Upper lobe of right lung (tissue), 1 donor: ENCODE data around the gene FANCE. TPM values are rescaled to one million over a fixed set of nuclear protein-coding genes. Genes with fewer than 3 reads are reported as not detected.
A peak's percentile ranks its signal among the peaks of the same experiment; 100 is the strongest.

Experiments
- ATAC-seq: fragments of 200-7000 bp; cut with Tn5 transposase; one replicate; pipeline ENCODE4 v1.9.1; 2020; ENCODE audit warnings: mild to moderate bottlenecking, moderate library complexity
- DNase-seq: peaks from one replicate; pipeline ENCODE4 v3.0.0-alpha.2; 2020
- H3K27ac ChIP-seq: fragments of 200-600 bp; one replicate; pipeline ENCODE4 v1.8.0; 2022
- H3K27me3 ChIP-seq: fragments of 200-600 bp; one replicate; pipeline ENCODE4 v1.8.0; 2022; ENCODE audit warnings: mild to moderate bottlenecking
- H3K36me3 ChIP-seq: fragments of 200-600 bp; one replicate; pipeline ENCODE4 v1.8.0; 2022
- H3K4me1 ChIP-seq: fragments of 200-600 bp; one replicate; pipeline ENCODE4 v1.8.0; 2022
- H3K4me3 ChIP-seq: fragments of 200-600 bp; one replicate; pipeline ENCODE4 v1.8.0; 2022; ENCODE audit warnings: mild to moderate bottlenecking
- H3K9me3 ChIP-seq: fragments of 200-600 bp; one replicate; pipeline ENCODE4 v1.8.0; 2022
- intact Hi-C: fragments of 100-400 bp; cut with DNase I; formaldehyde crosslinking; loops from one replicate; pipeline ENCODE4 v1.11.0; 2022
- total RNA-seq: library from RNA; stranded (reverse); fragmentation: NEBNext Ultra II Directional; extraction: Animal tissue kit (Norgen Biotek cat#: 25700); gene quantifications from one replicate; pipeline ENCODE4 v1.2.1, GENCODE V29; 2021
- TF ChIP-seq, protein P1 (sequence below): fragments of 200-600 bp; IDR thresholded peaks from one replicate; pipeline ENCODE4 v1.8.0; 2022; ENCODE audit warnings: antibody characterized with exemption
- donor health status: DM: no; HTN: yes; CAD: no; lungs with severe emphysema.

FANCE gene
- total RNA-seq, 1 donor from 2014 or later: 10.4 TPM

DNA sequence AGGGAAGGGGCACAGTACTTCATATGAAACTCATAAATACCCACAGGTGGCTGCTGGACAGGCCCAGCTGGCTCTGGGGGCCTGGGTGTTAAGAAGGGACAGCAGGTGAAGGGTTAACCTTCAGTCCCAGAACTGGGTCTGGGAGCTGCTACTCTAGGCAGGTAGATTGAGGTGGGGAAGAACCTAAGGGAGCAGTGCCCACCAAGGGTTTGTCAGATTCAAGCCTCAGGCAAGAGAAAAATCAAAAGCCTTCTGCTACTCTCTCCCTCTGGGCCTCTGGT lies 21.7 kb downstream of the FANCE start:
- ATAC-seq: no peak
- Histone ChIP-seq H3K36me3 (peaks cover 49% of the 10 kb centered on the region), H3K27ac (no peak overlapping the region), H3K9me3 (no peaks in the 10 kb centered on the region), H3K4me1 (peaks cover 16% of the 10 kb centered on the region), H3K27me3 (no peaks in the 10 kb centered on the region), H3K4me3 (no peak overlapping the region)
- TF ChIP-seq, protein P1, sequence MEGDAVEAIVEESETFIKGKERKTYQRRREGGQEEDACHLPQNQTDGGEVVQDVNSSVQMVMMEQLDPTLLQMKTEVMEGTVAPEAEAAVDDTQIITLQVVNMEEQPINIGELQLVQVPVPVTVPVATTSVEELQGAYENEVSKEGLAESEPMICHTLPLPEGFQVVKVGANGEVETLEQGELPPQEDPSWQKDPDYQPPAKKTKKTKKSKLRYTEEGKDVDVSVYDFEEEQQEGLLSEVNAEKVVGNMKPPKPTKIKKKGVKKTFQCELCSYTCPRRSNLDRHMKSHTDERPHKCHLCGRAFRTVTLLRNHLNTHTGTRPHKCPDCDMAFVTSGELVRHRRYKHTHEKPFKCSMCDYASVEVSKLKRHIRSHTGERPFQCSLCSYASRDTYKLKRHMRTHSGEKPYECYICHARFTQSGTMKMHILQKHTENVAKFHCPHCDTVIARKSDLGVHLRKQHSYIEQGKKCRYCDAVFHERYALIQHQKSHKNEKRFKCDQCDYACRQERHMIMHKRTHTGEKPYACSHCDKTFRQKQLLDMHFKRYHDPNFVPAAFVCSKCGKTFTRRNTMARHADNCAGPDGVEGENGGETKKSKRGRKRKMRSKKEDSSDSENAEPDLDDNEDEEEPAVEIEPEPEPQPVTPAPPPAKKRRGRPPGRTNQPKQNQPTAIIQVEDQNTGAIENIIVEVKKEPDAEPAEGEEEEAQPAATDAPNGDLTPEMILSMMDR: no peak
- intact Hi-C loops: no loop called here
- no peak for DNase-seq

DNA sequence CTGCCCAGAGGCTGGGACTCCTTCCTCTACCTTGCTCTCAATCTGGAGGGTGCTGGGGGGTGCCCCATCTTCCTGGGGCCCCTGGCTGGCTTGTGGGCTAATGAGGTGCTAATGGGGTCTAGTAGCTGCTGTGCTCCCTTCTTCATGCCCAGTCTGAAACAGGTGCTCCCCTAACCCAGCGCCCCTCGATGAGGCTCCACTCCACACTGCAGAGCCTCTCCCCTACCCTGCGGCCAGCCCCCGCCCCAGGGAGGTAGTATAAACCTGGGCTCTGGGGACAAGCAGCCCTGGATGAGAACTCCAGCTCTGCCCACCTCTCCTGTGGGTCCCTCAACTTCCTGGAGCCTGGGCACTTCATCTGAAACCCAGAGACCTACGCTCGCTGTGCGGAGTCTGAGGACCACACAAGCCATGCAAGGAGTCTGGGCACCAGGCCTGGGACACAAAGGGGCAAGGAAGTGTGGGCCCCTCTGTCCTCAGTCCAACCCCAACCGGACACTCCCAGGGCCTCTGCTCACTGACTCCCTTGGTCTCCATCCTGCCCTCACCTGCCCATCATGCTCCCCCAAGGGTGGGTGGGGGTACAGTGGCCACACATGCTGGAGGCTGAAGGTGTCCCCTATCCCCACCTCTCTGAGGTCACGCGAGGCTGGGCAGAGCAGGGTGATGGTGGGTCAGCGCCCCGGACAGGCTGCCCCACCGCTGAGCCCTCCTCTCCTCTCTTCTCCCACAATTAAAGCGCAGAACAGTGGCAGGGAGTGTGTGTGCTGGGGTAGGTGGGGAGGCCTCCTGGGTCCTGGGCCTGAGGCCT lies 22.2 kb downstream of the FANCE start:
- Histone ChIP-seq H3K4me1 (peaks cover 16% of the 10 kb centered on the region), H3K27ac (no peak overlapping the region), H3K4me3 (no peak overlapping the region), H3K9me3 (no peaks in the 10 kb centered on the region), H3K27me3 (no peaks in the 10 kb centered on the region), H3K36me3 (peaks cover 49% of the 10 kb centered on the region)
- TF ChIP-seq, protein P1: no peak
- DNase-seq (no peak), ATAC-seq (peak; percentile 3)
- intact Hi-C loops: no loop called here

DNA sequence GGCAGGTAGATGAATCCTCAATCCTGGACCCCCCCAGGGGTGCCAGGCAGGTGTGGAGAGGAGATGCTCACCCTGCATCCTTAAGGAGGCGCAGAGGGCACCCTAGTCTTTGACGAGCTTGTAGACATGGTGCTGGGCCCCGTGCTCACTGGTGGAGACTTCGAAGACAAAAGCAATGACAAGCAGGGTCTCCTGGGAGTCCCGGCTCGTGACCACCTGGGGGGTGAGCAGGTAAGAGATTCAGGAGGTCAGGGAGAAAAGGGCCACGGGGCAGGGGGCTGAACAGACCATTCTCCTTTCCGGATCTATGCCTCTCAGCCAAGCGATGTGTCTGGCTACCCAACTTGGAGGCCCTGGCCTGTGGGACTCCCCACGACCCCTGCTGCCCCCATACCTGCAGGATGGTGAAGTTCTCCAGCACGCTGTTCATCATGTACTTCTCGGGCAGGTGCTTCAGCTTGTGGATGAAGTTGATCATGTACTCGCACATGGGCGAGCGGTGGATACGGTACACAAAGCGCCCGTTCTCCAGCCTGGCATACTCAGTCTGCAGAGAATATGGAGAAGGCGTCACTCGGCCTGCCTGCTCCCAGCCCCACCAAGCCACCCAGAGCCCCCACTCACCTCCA lies 22.9 kb downstream of the FANCE start:
- Histone ChIP-seq H3K27ac (no peak overlapping the region), H3K27me3 (no peaks in the 10 kb centered on the region), H3K4me3 (no peak overlapping the region), H3K4me1 (peaks cover 12% of the 10 kb centered on the region), H3K36me3 (peaks cover 43% of the 10 kb centered on the region), H3K9me3 (no peaks in the 10 kb centered on the region)
- ATAC-seq: no peak
- DNase-seq: no peak
- TF ChIP-seq, protein P1: no peak
- intact Hi-C loops: no loop called here

DNA sequence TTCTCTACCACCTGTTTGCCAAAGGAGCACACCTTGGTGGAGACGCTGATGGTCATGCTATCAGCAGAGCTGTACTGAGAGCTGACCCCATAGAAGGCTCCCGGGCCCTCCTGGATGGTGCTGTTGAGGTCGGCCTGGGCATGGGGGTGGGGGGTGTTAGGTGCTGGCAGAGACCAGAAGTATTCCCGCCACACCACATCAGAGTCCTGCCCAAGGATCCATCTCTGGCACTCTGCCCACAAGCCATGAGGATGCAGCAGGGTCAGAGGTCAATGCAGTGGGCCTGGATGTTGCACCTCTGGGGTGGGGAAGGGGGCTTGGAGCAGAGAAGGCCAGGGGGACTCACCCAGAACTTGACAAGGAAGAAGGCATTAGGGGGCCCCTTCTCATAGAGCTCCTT lies 23.4 kb downstream of the FANCE start:
- Histone ChIP-seq H3K4me3 (no peak overlapping the region), H3K27ac (no peak overlapping the region), H3K9me3 (no peaks in the 10 kb centered on the region), H3K4me1 (peaks cover 8% of the 10 kb centered on the region), H3K27me3 (no peaks in the 10 kb centered on the region), H3K36me3 (peaks cover 38% of the 10 kb centered on the region)
- intact Hi-C loops: no loop called here
- TF ChIP-seq, protein P1: no peak
- no peak for DNase-seq
- ATAC-seq: no peak

DNA sequence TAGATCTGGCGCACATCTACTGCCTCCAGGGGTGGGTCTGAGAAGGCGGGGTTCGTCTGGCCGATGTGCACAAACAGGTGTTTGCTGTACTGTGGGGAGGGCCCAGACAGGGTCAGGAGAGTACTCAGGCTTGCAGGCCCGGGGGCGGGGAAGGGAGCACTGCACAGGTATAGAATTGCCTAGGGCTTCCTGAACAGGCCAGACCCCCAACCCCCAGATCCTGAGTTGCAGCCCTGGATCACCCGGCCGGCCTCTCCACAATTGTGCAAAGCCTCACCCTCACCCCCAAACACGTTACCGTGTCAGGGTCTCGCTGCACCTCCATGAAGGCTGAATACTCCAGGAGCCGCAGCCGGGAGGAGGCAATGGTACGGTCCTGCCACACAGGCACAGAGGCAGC lies 23.9 kb downstream of the FANCE start:
- H3K36me3 ChIP-seq: peaks cover 34% of the 10 kb centered on the region
- H3K4me1 ChIP-seq: peaks cover 4% of the 10 kb centered on the region
- H3K27me3 ChIP-seq: no peaks in the 10 kb centered on the region
- no peak for DNase-seq
- H3K9me3 ChIP-seq: no peaks in the 10 kb centered on the region
- ATAC-seq: no peak
- TF ChIP-seq, protein P1: no peak
- H3K4me3 ChIP-seq: no peak overlapping the region
- intact Hi-C loops: no loop called here
- no peak overlapping the region for H3K27ac ChIP-seq
